ENCODE data around the gene RCAN1.

Gene RCAN1

DNA sequence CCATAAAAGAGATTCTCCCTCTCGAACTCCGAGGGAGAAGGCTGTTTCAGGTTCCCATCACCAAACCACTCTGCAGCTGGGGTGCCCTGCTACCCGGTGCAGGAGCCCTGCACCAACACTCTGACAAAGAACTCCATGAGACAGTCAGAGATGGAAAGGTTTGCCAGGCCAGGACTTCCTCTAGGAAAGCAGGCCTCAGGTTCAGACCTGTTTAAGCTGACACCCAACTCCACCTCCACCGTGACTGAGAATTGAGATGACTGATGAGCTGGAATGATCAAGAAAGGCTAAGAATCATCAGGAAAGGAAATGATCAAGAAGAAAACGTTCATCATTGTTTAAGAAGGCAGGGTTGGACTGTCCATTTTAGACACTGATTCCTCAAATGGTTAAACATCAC lies 56.7 kb downstream of the RCAN1 start:
- TF ChIP-seq TAF1 (IDR thresholded peaks at IDR 0.05; ENCODE audit: borderline replicate concordance, insufficient read depth, low read length) (no peak), FOXP2 (optimal IDR thresholded peaks at IDR 0.05; ENCODE audit: borderline replicate concordance, extremely low read depth, extremely low read length, insufficient read depth) (no peak), REST (IDR thresholded peaks at IDR 0.05; ENCODE audit: insufficient read depth in 1 of 2, low read depth in 2 of 2, low read length in 2 of 2) (no peak), SIN3A (IDR thresholded peaks at IDR 0.05; ENCODE audit: borderline replicate concordance, insufficient read depth, low read length) (no peak), POLR2AphosphoS5 (IDR thresholded peaks at IDR 0.05; ENCODE audit: low read depth, low read length) (no peak)

- TF ChIP-seq POLR2AphosphoS5 (IDR thresholded peaks at IDR 0.05; ENCODE audit: low read depth, low read length) (no peak), REST (IDR thresholded peaks at IDR 0.05; ENCODE audit: insufficient read depth in 1 of 2, low read depth in 2 of 2, low read length in 2 of 2) (no peak), FOXP2 (optimal IDR thresholded peaks at IDR 0.05; ENCODE audit: borderline replicate concordance, extremely low read depth, extremely low read length, insufficient read depth) (no peak), SIN3A (IDR thresholded peaks at IDR 0.05; ENCODE audit: borderline replicate concordance, insufficient read depth, low read length) (no peak), TAF1 (IDR thresholded peaks at IDR 0.05; ENCODE audit: borderline replicate concordance, insufficient read depth, low read length) (no peak)
Measured at GRCh38 chr21:34557261-34557660, 57.7 kb downstream of the RCAN1 start.

- TF ChIP-seq POLR2AphosphoS5 (IDR thresholded peaks at IDR 0.05; ENCODE audit: low read depth, low read length) (no peak), SIN3A (IDR thresholded peaks at IDR 0.05; ENCODE audit: borderline replicate concordance, insufficient read depth, low read length) (no peak), REST (IDR thresholded peaks at IDR 0.05; ENCODE audit: insufficient read depth in 1 of 2, low read depth in 2 of 2, low read length in 2 of 2) (no peak), FOXP2 (optimal IDR thresholded peaks at IDR 0.05; ENCODE audit: borderline replicate concordance, extremely low read depth, extremely low read length, insufficient read depth) (no peak), TAF1 (IDR thresholded peaks at IDR 0.05; ENCODE audit: borderline replicate concordance, insufficient read depth, low read length) (no peak)
Measured at GRCh38 chr21:34554227-34554626, 60.7 kb downstream of the RCAN1 start.

DNA sequence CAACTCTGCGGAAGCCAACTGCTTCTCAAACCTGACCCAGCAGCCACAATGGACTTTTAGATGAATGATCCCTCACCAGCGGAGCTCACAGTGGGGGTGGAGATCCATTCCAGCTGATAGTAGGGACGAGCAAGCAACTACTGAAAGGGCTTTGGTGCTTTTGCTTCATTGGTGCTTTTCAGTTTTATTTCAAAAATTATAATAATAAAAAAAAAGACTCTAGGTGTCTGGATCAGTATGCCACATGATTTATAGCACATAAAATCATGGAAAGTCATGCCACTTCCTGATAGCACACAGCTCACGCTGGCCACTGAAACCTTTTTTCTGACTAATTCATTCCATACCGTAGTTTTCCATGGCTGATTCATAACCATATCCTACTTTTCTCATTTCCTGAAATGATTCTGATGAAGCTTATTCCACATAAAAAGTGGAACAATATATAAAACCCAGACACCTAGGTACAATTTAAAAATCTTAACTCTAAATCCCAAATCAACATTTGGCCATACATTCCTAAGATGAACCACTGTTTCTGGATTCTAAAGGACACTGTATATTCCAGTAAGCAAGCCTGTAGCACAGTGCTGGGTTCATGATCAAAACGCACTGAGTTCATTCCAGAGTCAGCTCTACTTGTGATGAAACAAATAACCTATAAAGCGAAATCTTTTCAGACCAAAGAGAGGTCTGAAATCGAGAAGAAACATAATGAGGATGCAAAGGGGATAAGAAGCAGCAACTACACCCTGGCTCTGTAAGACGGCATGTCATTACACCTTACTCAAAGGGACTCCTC lies 61.6 kb downstream of the RCAN1 start:
- TF ChIP-seq TAF1 (IDR thresholded peaks at IDR 0.05; ENCODE audit: borderline replicate concordance, insufficient read depth, low read length) (no peak), FOXP2 (optimal IDR thresholded peaks at IDR 0.05; ENCODE audit: borderline replicate concordance, extremely low read depth, extremely low read length, insufficient read depth) (no peak), SIN3A (IDR thresholded peaks at IDR 0.05; ENCODE audit: borderline replicate concordance, insufficient read depth, low read length) (no peak), REST (IDR thresholded peaks at IDR 0.05; ENCODE audit: insufficient read depth in 1 of 2, low read depth in 2 of 2, low read length in 2 of 2) (no peak), POLR2AphosphoS5 (IDR thresholded peaks at IDR 0.05; ENCODE audit: low read depth, low read length) (no peak)
